Esophagus squamous epithelium (tissue), 4 donors: ENCODE measurements around the gene SERPINB11.
"Not testable (repeated sequence)": the region's sequence is repeated elsewhere in the genome, so short reads cannot be mapped to it uniquely, and the experiment has no call there.

Source experiments
- CTCF ChIP-seq, 6 experiments: fragments of 450-650 bp in 4 of 6; fragments of 200-600 bp in 2 of 6; sonication (generic) in 2 of 6; IDR thresholded peaks; one replicate each; pipeline ENCODE4 v1.5.1; 2016 to 2019; ENCODE audit warnings: antibody characterized with exemption in 6 of 6, mild to moderate bottlenecking in 4 of 6, moderate library complexity in 4 of 6
- POLR2A ChIP-seq, 4 donors: fragments of 450-650 bp; IDR thresholded peaks; one replicate each; pipeline ENCODE4 v1.6.1; 2017; ENCODE audit warnings: antibody characterized with exemption in 4 of 4, mild to moderate bottlenecking in 4 of 4, moderate library complexity in 3 of 4

DNA sequence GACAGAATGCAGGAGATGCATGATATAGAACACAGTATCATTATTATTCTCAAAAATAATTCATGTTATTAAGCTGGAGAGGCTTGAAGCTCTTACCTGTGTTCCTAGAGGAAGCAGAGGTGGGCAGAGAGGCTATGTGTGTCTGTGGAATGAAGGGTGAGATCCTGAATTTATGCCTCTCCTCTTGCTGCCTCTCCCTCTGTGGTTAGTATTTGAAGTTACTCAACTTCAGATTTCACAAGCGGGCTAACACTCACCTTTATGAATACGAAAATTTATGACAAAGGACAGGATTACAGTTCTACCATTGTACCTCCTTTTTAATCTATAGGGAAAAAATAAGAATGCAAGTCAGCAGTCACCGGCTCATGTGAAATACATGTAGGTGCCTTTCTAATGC is 41.0 kb upstream of the SERPINB11 start, which contains the start of gene SERPINB3:
- not testable (repeated sequence) for TF ChIP-seq POLR2A, CTCF (IDR thresholded peaks at IDR 0.05)
